ENCODE measurements around the gene ASIP. TPM values are rescaled to one million over a fixed set of nuclear protein-coding genes. Genes with fewer than 3 reads are reported as not detected.
A peak's percentile ranks its signal among the peaks of the same experiment; 100 is the strongest.

ASIP gene
- total RNA-seq: not detected in 2 replicates
- not detected in 2 replicates for polyA plus RNA-seq
- not detected in 2 replicates for polyA plus RNA-seq (2012)
- polyA minus RNA-seq (ENCODE audit: low replicate concordance): not detected in 2 replicates

GRCh38 chr20:34240693-34241615, at the start of gene ASIP:
Gene ASIP (plus strand): TSS chr20:34241423. CDS start chr20:34260375, 18,952 bp downstream.
- Histone ChIP-seq H2AFZ (ENCODE audit: low read length) (no peak within 1 kb of the TSS), H3K4me2 (ENCODE audit: extremely low read depth, insufficient read depth, low read length) (no peak within 1 kb of the TSS), H3K4me1 (ENCODE audit: control insufficient read depth, extremely low read depth, insufficient read depth, low read length) (no peaks in the 10 kb centered on the region), H3K36me3 (ENCODE audit: control insufficient read depth, insufficient read depth, low read length) (no peaks in the 10 kb centered on the region), H4K20me1 (ENCODE audit: control insufficient read depth, extremely low read depth, insufficient read depth, low read length) (no peaks in the 10 kb centered on the region), H3K27me3 (ENCODE audit: control insufficient read depth, insufficient read depth, low read length) (peaks cover 12% of the 10 kb centered on the region), H3K9me3 (ENCODE audit: control insufficient read depth, insufficient read depth, low read depth, low read length) (no peaks in the 10 kb centered on the region), H3K4me3 (replicated peaks in 1 of 4; ENCODE audit: control extremely low read depth in 1 of 4, insufficient read depth in 1 of 4, low read depth in 3 of 4, low read length in 4 of 4) (no peak within 1 kb of the TSS), H3K9ac (ENCODE audit: insufficient read depth, low read length) (no peak within 1 kb of the TSS), H3K27ac (ENCODE audit: insufficient read depth, low read length) (no peak within 1 kb of the TSS), H3K79me2 (ENCODE audit: control insufficient read depth, insufficient read depth, low read length) (no peaks in the 10 kb centered on the region)
- TF ChIP-seq EZH2 (IDR thresholded peaks at IDR 0.05; ENCODE audit: low read length, missing control alignments): no peak
- no peak for TF ChIP-seq CTCF (conservative IDR thresholded peaks at IDR 0.05 in 1 of 2, IDR thresholded peaks at IDR 0.05 in 1 of 2; ENCODE audit: low read depth in 1 of 2, low read length in 2 of 2)
- DNase-seq (ENCODE audit: low read depth in 2 of 2): peak in 1 of 2 donors; percentile 50

GRCh38 chr20:34193051-34193450, 48.2 kb upstream of the ASIP start:
- Histone ChIP-seq H4K20me1 (ENCODE audit: control insufficient read depth, extremely low read depth, insufficient read depth, low read length) (no peaks in the 10 kb centered on the region), H3K4me3 (replicated peaks in 1 of 4; ENCODE audit: control extremely low read depth in 1 of 4, insufficient read depth in 1 of 4, low read depth in 3 of 4, low read length in 4 of 4) (no peak overlapping the region), H3K9me3 (ENCODE audit: control insufficient read depth, insufficient read depth, low read depth, low read length) (no peaks in the 10 kb centered on the region), H3K79me2 (ENCODE audit: control insufficient read depth, insufficient read depth, low read length) (no peaks in the 10 kb centered on the region), H3K27ac (ENCODE audit: insufficient read depth, low read length) (no peak overlapping the region), H3K4me1 (ENCODE audit: control insufficient read depth, extremely low read depth, insufficient read depth, low read length) (no peaks in the 10 kb centered on the region), H3K4me2 (ENCODE audit: extremely low read depth, insufficient read depth, low read length) (no peak overlapping the region), H3K36me3 (ENCODE audit: control insufficient read depth, insufficient read depth, low read length) (no peaks in the 10 kb centered on the region), H2AFZ (ENCODE audit: low read length) (no peak overlapping the region), H3K9ac (ENCODE audit: insufficient read depth, low read length) (no peak overlapping the region), H3K27me3 (ENCODE audit: control insufficient read depth, insufficient read depth, low read length) (peaks cover 7% of the 10 kb centered on the region)
- DNase-seq (ENCODE audit: low read depth in 2 of 2): no peak
- TF ChIP-seq EZH2 (IDR thresholded peaks at IDR 0.05; ENCODE audit: low read length, missing control alignments) (no peak), CTCF (conservative IDR thresholded peaks at IDR 0.05 in 1 of 2, IDR thresholded peaks at IDR 0.05 in 1 of 2; ENCODE audit: low read depth in 1 of 2, low read length in 2 of 2) (no peak)

- H3K9me3 ChIP-seq (ENCODE audit: control insufficient read depth, insufficient read depth, low read depth, low read length): no peaks in the 10 kb centered on the region
- no peak overlapping the region for H3K9ac ChIP-seq (ENCODE audit: insufficient read depth, low read length)
- TF ChIP-seq CTCF (conservative IDR thresholded peaks at IDR 0.05 in 1 of 2, IDR thresholded peaks at IDR 0.05 in 1 of 2; ENCODE audit: low read depth in 1 of 2, low read length in 2 of 2) (no peak), EZH2 (IDR thresholded peaks at IDR 0.05; ENCODE audit: low read length, missing control alignments) (no peak)
- no peak overlapping the region for H3K27ac ChIP-seq (ENCODE audit: insufficient read depth, low read length)
- no peak for DNase-seq (ENCODE audit: low read depth in 2 of 2)
- no peak overlapping the region for H2AFZ ChIP-seq (ENCODE audit: low read length)
- H3K4me2 ChIP-seq (ENCODE audit: extremely low read depth, insufficient read depth, low read length): no peak overlapping the region
- no peaks in the 10 kb centered on the region for H4K20me1 ChIP-seq (ENCODE audit: control insufficient read depth, extremely low read depth, insufficient read depth, low read length)
- no peaks in the 10 kb centered on the region for H3K36me3 ChIP-seq (ENCODE audit: control insufficient read depth, insufficient read depth, low read length)
- peaks cover 14% of the 10 kb centered on the region for H3K27me3 ChIP-seq (ENCODE audit: control insufficient read depth, insufficient read depth, low read length)
- H3K79me2 ChIP-seq (ENCODE audit: control insufficient read depth, insufficient read depth, low read length): no peaks in the 10 kb centered on the region
- no peaks in the 10 kb centered on the region for H3K4me1 ChIP-seq (ENCODE audit: control insufficient read depth, extremely low read depth, insufficient read depth, low read length)
- no peak overlapping the region for H3K4me3 ChIP-seq (replicated peaks in 1 of 4; ENCODE audit: control extremely low read depth in 1 of 4, insufficient read depth in 1 of 4, low read depth in 3 of 4, low read length in 4 of 4)
These were observed 42.0 kb upstream of the ASIP start for GRCh38 chr20:34199183-34199582.
